Mesendoderm (in vitro differentiated cells): ENCODE results near the gene LDLRAD4.

Experiments used
- DNase-seq: peaks from one replicate; pipeline ENCODE4 v3.0.0; 2013
- H2AK5ac ChIP-seq: 2 replicates; pipeline ENCODE4 v1.6.1; 2013; ENCODE audit warnings: low read length, inconsistent platforms
- H2BK120ac ChIP-seq: 2 replicates; pipeline ENCODE4 v1.6.1; 2013; ENCODE audit warnings: low read depth, mild to moderate bottlenecking, low read length, moderate library complexity, mixed read lengths
- H2BK15ac ChIP-seq: replicated peaks from 2 replicates; pipeline ENCODE4 v1.6.1; 2013; ENCODE audit warnings: low read depth, mild to moderate bottlenecking, moderate library complexity
- H2BK5ac ChIP-seq: 2 replicates; pipeline ENCODE4 v1.6.1; 2013; ENCODE audit warnings: low read length, inconsistent platforms
- H3K18ac ChIP-seq: 2 replicates; pipeline ENCODE4 v1.6.1; 2013; ENCODE audit warnings: mild to moderate bottlenecking, low read length, mixed read lengths
- H3K23ac ChIP-seq: one replicate; pipeline ENCODE4 v1.6.1; 2013; ENCODE audit warnings: low read length
- H3K27ac ChIP-seq: 2 replicates; pipeline ENCODE4 v1.5.1; 2013; ENCODE audit warnings: low read depth, mild to moderate bottlenecking, inconsistent platforms, low read length, moderate library complexity
- H3K27me3 ChIP-seq: 2 replicates; pipeline ENCODE4 v1.6.1; 2013; ENCODE audit warnings: low read length, control low read depth, mild to moderate bottlenecking, inconsistent platforms; ENCODE audit not compliant: insufficient read depth, poor library complexity
- H3K36me3 ChIP-seq: 2 replicates; pipeline ENCODE4 v1.6.1; 2013; ENCODE audit warnings: low read length, inconsistent platforms; ENCODE audit not compliant: control insufficient read depth, insufficient read depth
- H3K4ac ChIP-seq: one replicate; pipeline ENCODE4 v1.6.1; 2013; ENCODE audit warnings: low read depth, mild to moderate bottlenecking, low read length, moderate library complexity
- H3K4me1 ChIP-seq: 2 replicates; pipeline ENCODE4 v1.6.1; 2013; ENCODE audit warnings: low read depth, low read length, inconsistent platforms; ENCODE audit not compliant: control insufficient read depth
- H3K4me2 ChIP-seq: 2 replicates; pipeline ENCODE4 v1.6.1; 2013; ENCODE audit warnings: low read length
- H3K4me3 ChIP-seq: 2 replicates; pipeline ENCODE4 v1.5.1; 2013; ENCODE audit warnings: mild to moderate bottlenecking, low read length
- H3K56ac ChIP-seq: one replicate; pipeline ENCODE4 v1.6.1; 2013; ENCODE audit warnings: low read length
- H3K79me1 ChIP-seq: 2 replicates; pipeline ENCODE4 v1.6.1; 2013; ENCODE audit warnings: low read length, inconsistent platforms
- H3K79me2 ChIP-seq: 2 replicates; pipeline ENCODE4 v1.6.1; 2013; ENCODE audit warnings: mild to moderate bottlenecking, low read length; ENCODE audit not compliant: control insufficient read depth, insufficient read depth
- H3K9ac ChIP-seq: 2 replicates; pipeline ENCODE4 v1.6.1; 2013; ENCODE audit warnings: low read length, inconsistent platforms
- H4K5ac ChIP-seq: one replicate; pipeline ENCODE4 v1.6.1; 2013; ENCODE audit warnings: low read length
- H4K8ac ChIP-seq: one replicate; pipeline ENCODE4 v1.6.1; 2013; ENCODE audit warnings: low read depth, mild to moderate bottlenecking, control low read depth, low read length, moderate library complexity
- WGBS: extraction: QIAGEN DNeasy Blood & Tissue Kit; methylation state at CpG from one replicate; pipeline ENCODE4 v1.1.7; 2013; ENCODE audit warnings: low lambda C conversion rate, missing lambda C conversion rate; ENCODE audit not compliant: insufficient coverage; ENCODE audit errors: extremely low coverage; 5-methylcytosine and 5-hydroxymethylcytosine counted together

The LDLRAD4 gene

GRCh38 chr18:13399511-13399910, 181.0 kb downstream of the LDLRAD4 start:
- H3K23ac ChIP-seq = no peak overlapping the region
- H2AK5ac ChIP-seq = no peak overlapping the region
- no peaks in the 10 kb centered on the region for H3K36me3 ChIP-seq
- H3K4me1 ChIP-seq = no peaks in the 10 kb centered on the region
- H3K4me2 ChIP-seq = no peak overlapping the region
- H2BK5ac ChIP-seq = no peak overlapping the region
- H2BK15ac ChIP-seq = no peak overlapping the region
- WGBS = no CpG with 5 or more reads among the region's 8 CpGs
- H3K27me3 ChIP-seq = no peaks in the 10 kb centered on the region
- no peak overlapping the region for H3K4ac ChIP-seq
- no peak overlapping the region for H3K27ac ChIP-seq
- H3K9ac ChIP-seq = no peak overlapping the region
- H3K79me2 ChIP-seq = no peaks in the 10 kb centered on the region
- H3K56ac ChIP-seq = no peak overlapping the region
- no peak overlapping the region for H3K4me3 ChIP-seq
- no peak overlapping the region for H2BK120ac ChIP-seq
- no peaks in the 10 kb centered on the region for H3K79me1 ChIP-seq
- H3K18ac ChIP-seq = no peak overlapping the region
- H4K8ac ChIP-seq = no peak overlapping the region
- no peak for DNase-seq
- H4K5ac ChIP-seq = no peak overlapping the region

GRCh38 chr18:13400636-13401315, 182.2 kb downstream of the LDLRAD4 start:
- no peaks in the 10 kb centered on the region for H3K79me2 ChIP-seq
- H3K27ac ChIP-seq = no peak overlapping the region
- H2AK5ac ChIP-seq = no peak overlapping the region
- H4K5ac ChIP-seq = no peak overlapping the region
- no peak overlapping the region for H2BK5ac ChIP-seq
- no peak overlapping the region for H3K9ac ChIP-seq
- no peaks in the 10 kb centered on the region for H3K27me3 ChIP-seq
- no peaks in the 10 kb centered on the region for H3K79me1 ChIP-seq
- H2BK15ac ChIP-seq = no peak overlapping the region
- H3K4me1 ChIP-seq = no peaks in the 10 kb centered on the region
- no peak overlapping the region for H4K8ac ChIP-seq
- no peaks in the 10 kb centered on the region for H3K36me3 ChIP-seq
- H3K23ac ChIP-seq = no peak overlapping the region
- H3K56ac ChIP-seq = no peak overlapping the region
- WGBS = no CpG with 5 or more reads among the region's 11 CpGs
- H3K4ac ChIP-seq = no peak overlapping the region
- H3K18ac ChIP-seq = no peak overlapping the region
- no peak overlapping the region for H3K4me2 ChIP-seq
- no peak overlapping the region for H2BK120ac ChIP-seq
- DNase-seq = no peak
- no peak overlapping the region for H3K4me3 ChIP-seq

- Histone ChIP-seq H3K23ac (no peak overlapping the region), H3K4me1 (no peaks in the 10 kb centered on the region), H3K9ac (no peak overlapping the region), H3K27ac (no peak overlapping the region), H3K36me3 (no peaks in the 10 kb centered on the region), H2AK5ac (no peak overlapping the region), H2BK120ac (no peak overlapping the region), H4K5ac (no peak overlapping the region), H3K4me3 (no peak overlapping the region), H2BK15ac (no peak overlapping the region), H3K56ac (no peak overlapping the region), H3K79me2 (no peaks in the 10 kb centered on the region), H3K27me3 (no peaks in the 10 kb centered on the region), H3K4me2 (no peak overlapping the region), H4K8ac (no peak overlapping the region), H3K79me1 (no peaks in the 10 kb centered on the region), H3K18ac (no peak overlapping the region), H3K4ac (no peak overlapping the region), H2BK5ac (no peak overlapping the region)
- no CpG with 5 or more reads among the region's 8 CpGs for WGBS
- DNase-seq = no peak
These were observed 182.8 kb downstream of the LDLRAD4 start for GRCh38 chr18:13401404-13401803.

GRCh38 chr18:13401826-13402225, 183.3 kb downstream of the LDLRAD4 start:
- no peak overlapping the region for H2BK5ac ChIP-seq
- H4K8ac ChIP-seq = no peak overlapping the region
- no CpG with 5 or more reads among the region's 10 CpGs for WGBS

GRCh38 chr18:13403786-13404549, 185.4 kb downstream of the LDLRAD4 start:
- no peak overlapping the region for H3K18ac ChIP-seq
- no CpG with 5 or more reads among the region's 31 CpGs for WGBS
- no peak overlapping the region for H4K5ac ChIP-seq
- H2BK120ac ChIP-seq = no peak overlapping the region
- H3K4me1 ChIP-seq = no peaks in the 10 kb centered on the region
- no peak for DNase-seq
- no peak overlapping the region for H2AK5ac ChIP-seq
- H3K23ac ChIP-seq = no peak overlapping the region
- H3K36me3 ChIP-seq = no peaks in the 10 kb centered on the region
- no peaks in the 10 kb centered on the region for H3K79me1 ChIP-seq
- H3K4ac ChIP-seq = no peak overlapping the region
- H3K79me2 ChIP-seq = no peaks in the 10 kb centered on the region
- H2BK15ac ChIP-seq = no peak overlapping the region
- no peak overlapping the region for H2BK5ac ChIP-seq
- H4K8ac ChIP-seq = no peak overlapping the region
- H3K4me2 ChIP-seq = no peak overlapping the region
- no peak overlapping the region for H3K27ac ChIP-seq
- H3K9ac ChIP-seq = no peak overlapping the region
- H3K56ac ChIP-seq = no peak overlapping the region
- no peak overlapping the region for H3K4me3 ChIP-seq
- no peaks in the 10 kb centered on the region for H3K27me3 ChIP-seq

More at GRCh38 chr18:13401826-13402225, 183.3 kb downstream of the LDLRAD4 start:
- H3K9ac ChIP-seq = no peak overlapping the region
- H3K4ac ChIP-seq = no peak overlapping the region
- H3K4me2 ChIP-seq = no peak overlapping the region
- no peaks in the 10 kb centered on the region for H3K4me1 ChIP-seq
- no peaks in the 10 kb centered on the region for H3K27me3 ChIP-seq
- no peak overlapping the region for H3K4me3 ChIP-seq
- H2BK120ac ChIP-seq = no peak overlapping the region
- H2AK5ac ChIP-seq = no peak overlapping the region
- no peak overlapping the region for H3K56ac ChIP-seq
- H3K79me1 ChIP-seq = no peaks in the 10 kb centered on the region
- H3K36me3 ChIP-seq = no peaks in the 10 kb centered on the region
- H4K5ac ChIP-seq = no peak overlapping the region
- no peaks in the 10 kb centered on the region for H3K79me2 ChIP-seq
- no peak overlapping the region for H2BK15ac ChIP-seq
- H3K18ac ChIP-seq = no peak overlapping the region
- DNase-seq = no peak
- no peak overlapping the region for H3K23ac ChIP-seq
- no peak overlapping the region for H3K27ac ChIP-seq
